A549 (cell line): Measurements from ENCODE around the gene ZC3H12C. TPM values are rescaled to one million over a fixed set of nuclear protein-coding genes. Genes with fewer than 3 reads are reported as not detected.

ENCODE experiments used
- ATAC-seq, 2 experiments: fragments of 200-7000 bp in 1 of 2; fragments of >200 bp in 1 of 2; cut with Nextera tagmentation in 1 of 2; cut with Tn5 transposase in 1 of 2; 3 replicates each; pipeline versions ENCODE4 v1.8.0 to v1.9.1; 2018 to 2020; ENCODE audit warnings: mild to moderate bottlenecking in 1 of 2, moderate library complexity in 1 of 2
- CTCF ChIA-PET: fragments of 300-600 bp; sonication (Branson Sonifier 250); formaldehyde crosslinking; extraction: SDS; loops from one replicate; lab custom pipeline; 2021; ENCODE audit warnings: antibody characterized with exemption, inconsistent platforms; lab: Yijun Ruan, JAX
- POLR2A ChIA-PET: fragments of 350-600 bp; formaldehyde crosslinking; extraction: SDS; loops from one replicate; lab custom pipeline; 2021; ENCODE audit warnings: antibody characterized with exemption, inconsistent platforms; lab: Yijun Ruan, JAX
- DNase-seq, 2 experiments: peaks; one replicate each; pipeline versions ENCODE4 v3.0.0 to v3.0.0-alpha.2; 2011 to 2016; ENCODE audit warnings: low read depth in 1 of 2, low spot score in 1 of 2
- FAIRE-seq: peaks from 2 replicates; lab custom pipeline; 2011; peaks lifted over from hg19 to GRCh38; lab: Jason Lieb, UNC
- H3K27ac ChIP-seq, 2 experiments: fragments of >200 bp; sonication (Bioruptor Twin); formaldehyde crosslinking; 3 replicates each; pipeline ENCODE4 v1.5.1; 2016 to 2017
- H3K4me1 ChIP-seq: fragments of >200 bp; sonication (Bioruptor Twin); formaldehyde crosslinking; 3 replicates; pipeline ENCODE4 v1.6.1; 2016
- H3K4me2 ChIP-seq: fragments of >200 bp; sonication (Bioruptor Twin); formaldehyde crosslinking; 3 replicates; pipeline ENCODE4 v1.6.1; 2016
- H3K4me3 ChIP-seq: fragments of >200 bp; sonication (Bioruptor Twin); formaldehyde crosslinking; 3 replicates; pipeline ENCODE4 v1.5.1; 2016
- H3K9me3 ChIP-seq: fragments of >200 bp; sonication (Bioruptor Twin); formaldehyde crosslinking; 3 replicates; pipeline ENCODE4 v1.6.1; 2016
- ATOH8 ChIP-seq: fragments of 250-450 bp; sonication (Bioruptor Pico); IDR thresholded peaks from 2 replicates; pipeline ENCODE4 v1.5.0; 2020; ENCODE audit warnings: low read depth, mild to moderate bottlenecking, moderate library complexity
- BHLHE40 ChIP-seq: IDR thresholded peaks from 2 replicates; pipeline ENCODE4 v1.6.1; 2012; ENCODE audit warnings: low read depth, low read length, inconsistent platforms
- EHMT2 ChIP-seq: fragments of 200-600 bp; sonication (generic); IDR thresholded peaks from 2 replicates; pipeline ENCODE4 v1.6.1; 2016; ENCODE audit warnings: antibody characterized with exemption, low read depth, mild to moderate bottlenecking, moderate library complexity
- ESRRA ChIP-seq: fragments of 150-350 bp; IDR thresholded peaks from 2 replicates; pipeline ENCODE4 v1.6.1; 2014; ENCODE audit warnings: mild to moderate bottlenecking, low read length, borderline replicate concordance
- FOXS1 ChIP-seq: fragments of 250-450 bp; sonication (Bioruptor Pico); IDR thresholded peaks from 2 replicates; pipeline ENCODE4 v1.5.0; 2020; ENCODE audit warnings: mild to moderate bottlenecking, moderate library complexity
- GATA3 ChIP-seq: IDR thresholded peaks from 2 replicates; pipeline ENCODE4 v1.6.1; 2012; ENCODE audit warnings: borderline replicate concordance
- PBX3 ChIP-seq: IDR thresholded peaks from 2 replicates; pipeline ENCODE4 v1.6.1; 2012
- PHF8 ChIP-seq: fragments of 200-600 bp; sonication (generic); IDR thresholded peaks from 2 replicates; pipeline ENCODE4 v1.6.1; 2016; ENCODE audit warnings: low read depth, mild to moderate bottlenecking, antibody characterized with exemption, moderate library complexity, borderline replicate concordance
- RAD21 ChIP-seq, 2 experiments: fragments of >200 bp in 1 of 2; sonication (Bioruptor Twin) in 1 of 2; formaldehyde crosslinking in 1 of 2; IDR thresholded peaks in 1 of 2; conservative IDR thresholded peaks in 1 of 2; 2 replicates in 1 of 2; 3 replicates in 1 of 2; pipeline ENCODE4 v1.6.1; 2012 to 2018; ENCODE audit warnings: inconsistent platforms in 1 of 2
- RARB ChIP-seq: fragments of 250-450 bp; sonication (Bioruptor Pico); IDR thresholded peaks from 2 replicates; pipeline ENCODE4 v1.8.0; 2021; ENCODE audit warnings: mild to moderate bottlenecking, moderate library complexity
- SREBF2 ChIP-seq: fragments of 450-650 bp; IDR thresholded peaks from 2 replicates; pipeline ENCODE4 v1.6.1; 2014; ENCODE audit warnings: mild to moderate bottlenecking, moderate library complexity
- TP53 ChIP-seq: fragments of 250-450 bp; sonication (Bioruptor Pico); IDR thresholded peaks from 2 replicates; pipeline ENCODE4 v1.5.0; 2021; ENCODE audit warnings: mild to moderate bottlenecking, moderate library complexity
- USF2 ChIP-seq: fragments of 450-650 bp; IDR thresholded peaks from 2 replicates; pipeline ENCODE4 v1.6.1; 2014; ENCODE audit warnings: antibody characterized with exemption
- ZSCAN20 ChIP-seq: fragments of 250-450 bp; sonication (Bioruptor Pico); IDR thresholded peaks from 2 replicates; pipeline ENCODE4 v1.8.0; 2022; ENCODE audit warnings: mild to moderate bottlenecking, moderate library complexity
- WGBS: methylation state at CpG from one replicate; pipeline ENCODE4 v1.1.6; 2017; ENCODE audit errors: missing lambda C conversion rate; 5-methylcytosine and 5-hydroxymethylcytosine counted together
- polyA plus RNA-seq, 4 experiments: library from polyadenylated mRNA; depleted of rRNA in 3 of 4; stranded (reverse); fragments of >200 nt; fragmentation: RNase III in 1 of 4; extraction: RNeasy Plus Mini Kit Qiagen cat#74134 plus additional on column Dnase treatment in 1 of 4; gene quantifications; 2 replicates in 3 of 4; 3 replicates in 1 of 4; pipeline ENCODE4 v1.2.3, GENCODE V29; 2011 to 2017
- TF ChIP-seq, protein P1 (sequence below): fragments of 250-450 bp; sonication (Bioruptor Pico); IDR thresholded peaks from 2 replicates; pipeline ENCODE4 v1.5.0; 2021; ENCODE audit warnings: mild to moderate bottlenecking, moderate library complexity, borderline replicate concordance

Gene ZC3H12C
- polyA plus RNA-seq, 2 of the 4 experiments (the other 2 are of a cell fraction) = 3.1 to 12.4 TPM

- POLR2A ChIA-PET = no interaction called here
- Histone ChIP-seq H3K9me3 (no peaks in the 10 kb centered on the region), H3K4me2 (peak overlapping the region; percentile 64)
- CTCF ChIA-PET = interaction anchor here (0.9 to 4.7 kb wide), 5 partner anchors 9 to 25 kb away, joined by 5 to 27 read pairs (median 6); no protein-coding TSS in a partner anchor
- WGBS = 94% methylated on average over 6 of the region's 6 CpGs
- no peak for DNase-seq
- TF ChIP-seq EHMT2 = no peak
- TF ChIP-seq RAD21 (conservative IDR thresholded peaks at IDR 0.05 in 1 of 2, IDR thresholded peaks at IDR 0.05 in 1 of 2) = no peak
- TF ChIP-seq, all 56 proteins: peak for 0
- H3K4me1 ChIP-seq = peaks cover 36% of the 10 kb centered on the region
- no peak overlapping the region for H3K4me3 ChIP-seq
- FAIRE-seq (no peak), ATAC-seq (peak; percentile 16 to 24; a peak in 4 of 6 replicates)
- H3K27ac ChIP-seq = peak overlapping the region; percentile 69 to 70
Observed at GRCh38 chr11:110174645-110175310, 81.6 kb downstream of the ZC3H12C start.

GRCh38 chr11:110176366-110177085 lies 83.3 kb downstream of the ZC3H12C start:
- TF ChIP-seq PBX3 (no peak), BHLHE40 (no peak), SREBF2 (no peak), TP53 (CRISPR knock-in tag) (no peak), USF2 (no peak), ZSCAN20 (no peak), ATOH8 (no peak), RARB (CRISPR knock-in tag) (no peak), ESRRA (no peak), FOXS1 (CRISPR knock-in tag) (no peak), EHMT2 (no peak), PHF8 (no peak), GATA3 (no peak)
- TF ChIP-seq, protein P1, sequence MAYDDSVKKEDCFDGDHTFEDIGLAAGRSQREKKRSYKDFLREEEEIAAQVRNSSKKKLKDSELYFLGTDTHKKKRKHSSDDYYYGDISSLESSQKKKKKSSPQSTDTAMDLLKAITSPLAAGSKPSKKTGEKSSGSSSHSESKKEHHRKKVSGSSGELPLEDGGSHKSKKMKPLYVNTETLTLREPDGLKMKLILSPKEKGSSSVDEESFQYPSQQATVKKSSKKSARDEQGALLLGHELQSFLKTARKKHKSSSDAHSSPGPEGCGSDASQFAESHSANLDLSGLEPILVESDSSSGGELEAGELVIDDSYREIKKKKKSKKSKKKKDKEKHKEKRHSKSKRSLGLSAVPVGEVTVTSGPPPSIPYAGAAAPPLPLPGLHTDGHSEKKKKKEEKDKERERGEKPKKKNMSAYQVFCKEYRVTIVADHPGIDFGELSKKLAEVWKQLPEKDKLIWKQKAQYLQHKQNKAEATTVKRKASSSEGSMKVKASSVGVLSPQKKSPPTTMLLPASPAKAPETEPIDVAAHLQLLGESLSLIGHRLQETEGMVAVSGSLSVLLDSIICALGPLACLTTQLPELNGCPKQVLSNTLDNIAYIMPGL (CRISPR knock-in tag) = no peak
- TF ChIP-seq, all 56 proteins: peak for 0
- POLR2A ChIA-PET = interaction anchor here (0.6 kb wide), 1 partner anchor 84 kb away, joined by 5 read pairs; no protein-coding TSS in a partner anchor
- ATAC-seq = peak; percentile 7 to 22; a peak in 1 of 6 replicates

More at GRCh38 chr11:110176366-110177085, 83.3 kb downstream of the ZC3H12C start:
- H3K4me1 ChIP-seq = peaks cover 36% of the 10 kb centered on the region
- DNase-seq (no peak), FAIRE-seq (no peak)
- no peaks in the 10 kb centered on the region for H3K9me3 ChIP-seq
- 77% methylated on average over 6 of the region's 12 CpGs for WGBS
- CTCF ChIA-PET = interaction anchor here (1.0 to 4.7 kb wide), 3 partner anchors 15 to 24 kb away, joined by 3 to 27 read pairs (median 3); no protein-coding TSS in a partner anchor
- H3K4me3 ChIP-seq = no peak overlapping the region
- peak overlapping the region; percentile 69 to 70; a peak in 5 of 6 replicates for H3K27ac ChIP-seq
- no peak overlapping the region for H3K4me2 ChIP-seq
